GM19043 (cell line): Measurements from ENCODE around the gene UTP18.
"Not testable (repeated sequence)": the region's sequence is repeated elsewhere in the genome, so short reads cannot be mapped to it uniquely, and the experiment has no call there.

ENCODE experiments used
- ATAC-seq: cut with Tn5 transposase; IDR thresholded peaks from one replicate; pipeline ENCODE4 v1.9.1; 2021; ENCODE audit warnings: low read depth; ENCODE audit not compliant: unreplicated experiment

The UTP18 gene

GRCh38 chr17:51325471-51325870 is 65.1 kb downstream of the UTP18 start:
- ATAC-seq, result no peak

DNA sequence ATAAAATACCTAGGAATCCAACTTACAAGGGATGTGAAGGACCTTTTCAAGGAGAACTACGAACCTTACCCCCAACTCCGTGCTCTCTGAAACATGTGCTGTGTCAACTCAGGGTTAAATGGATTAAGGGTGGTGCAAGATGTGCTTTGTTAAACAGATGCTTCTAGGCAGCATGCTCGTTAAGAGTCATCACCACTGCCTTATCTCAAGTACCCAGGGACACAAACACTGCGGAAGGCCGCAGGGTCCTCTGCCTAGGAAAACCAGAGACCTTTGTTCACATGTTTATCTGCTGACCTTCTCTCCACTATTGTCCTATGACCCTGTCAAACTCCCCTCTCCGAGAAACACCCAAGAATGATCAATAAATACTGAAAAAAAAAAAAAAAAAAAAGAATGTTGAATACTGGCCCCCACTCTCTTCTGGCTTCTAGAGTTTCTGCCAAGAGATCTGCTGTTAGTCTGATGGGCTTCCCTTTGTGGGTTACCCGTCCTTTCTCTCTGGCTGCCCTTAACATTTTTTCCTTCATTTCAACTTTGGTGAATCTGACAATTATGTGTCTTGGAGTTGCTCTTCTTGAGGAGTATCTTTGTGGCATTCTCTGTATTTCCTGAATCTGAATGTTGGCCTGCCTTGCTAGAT is 70.6 kb downstream of the UTP18 start:
- ATAC-seq, result not testable (repeated sequence)

GRCh38 chr17:51335006-51335590 is 74.8 kb downstream of the UTP18 start:
- no peak for ATAC-seq

DNA sequence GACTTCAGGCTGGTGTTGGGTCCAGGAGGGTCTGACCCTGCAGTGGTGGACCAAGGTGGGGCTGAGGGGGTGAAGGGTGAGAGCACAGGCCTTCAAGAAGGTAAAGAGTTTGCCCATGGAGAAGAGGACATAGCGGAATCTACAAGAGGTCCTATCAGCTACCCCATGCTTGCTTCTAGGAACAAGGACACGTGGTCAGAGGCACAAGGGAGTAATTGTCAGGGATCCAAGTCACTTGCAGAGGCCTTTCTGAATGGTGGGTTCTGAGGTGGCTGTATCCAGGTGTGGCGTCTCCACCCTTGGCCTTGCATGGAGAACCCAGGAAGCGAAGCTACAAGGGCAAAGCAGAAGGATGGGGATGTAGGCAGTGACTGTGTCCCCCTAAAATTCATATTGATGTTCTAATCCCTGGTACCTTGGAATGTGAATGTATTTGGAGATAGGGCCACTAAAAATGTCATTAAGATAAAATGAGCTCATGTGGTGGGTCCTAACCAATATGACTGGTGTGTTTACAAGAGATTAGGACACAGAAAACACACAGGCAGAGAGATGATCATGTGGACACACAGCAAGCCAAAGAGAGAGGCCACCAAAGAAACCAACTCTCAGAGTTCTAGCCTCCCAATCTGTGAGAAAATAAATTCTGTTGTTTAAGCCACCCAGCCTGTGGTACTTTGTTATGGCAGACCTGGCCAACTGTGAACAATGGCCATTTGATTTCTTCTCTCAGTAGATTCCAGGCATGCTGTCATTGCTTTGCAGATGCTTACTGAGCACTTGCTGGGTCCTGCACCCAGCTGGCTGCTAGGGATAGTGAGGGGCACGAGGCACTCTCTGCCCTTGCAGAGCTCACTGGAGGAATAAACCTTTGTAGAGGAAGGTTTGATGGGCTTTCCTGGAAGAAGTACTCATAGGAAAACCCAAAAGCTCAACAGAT is 75.8 kb downstream of the UTP18 start:
- no peak for ATAC-seq

DNA sequence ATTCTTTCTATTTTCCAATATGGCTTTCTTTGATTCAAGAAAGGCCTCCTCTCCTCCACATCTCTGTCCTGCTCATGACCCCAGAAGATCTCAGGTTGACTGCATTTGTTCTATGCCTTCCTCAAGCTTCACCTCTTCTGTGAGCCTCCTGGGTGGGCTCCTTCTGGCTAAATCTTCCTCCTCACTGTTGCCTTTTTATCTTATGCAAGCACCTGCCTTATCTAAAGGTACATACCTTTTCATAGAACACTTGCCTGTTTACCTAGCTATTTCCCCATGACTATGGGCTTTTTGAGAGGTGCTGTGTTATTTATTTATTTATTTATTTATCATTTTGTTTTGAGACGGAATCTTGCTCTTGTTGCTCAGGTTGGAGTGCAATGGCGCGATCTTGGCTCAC is 81.1 kb downstream of the UTP18 start:
- no peak for ATAC-seq

DNA sequence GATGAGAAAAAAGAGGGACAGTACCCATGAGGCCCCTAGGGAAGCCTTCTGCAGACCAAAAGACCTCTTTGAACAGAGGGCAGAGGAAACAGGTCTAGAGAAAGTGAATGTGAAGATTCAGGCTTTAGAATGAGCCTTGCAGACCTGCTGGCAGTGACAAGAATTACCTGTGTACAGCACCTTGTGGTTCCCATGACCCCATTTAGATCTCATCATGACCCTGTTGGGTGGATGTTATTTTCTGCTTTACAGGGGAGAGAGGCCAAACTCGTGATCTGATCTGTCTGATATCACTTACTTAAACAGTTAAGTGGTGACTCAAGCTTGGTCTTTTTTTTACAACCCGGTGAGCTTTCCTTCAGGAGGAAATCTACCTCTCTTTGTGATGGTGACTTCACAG is 81.9 kb downstream of the UTP18 start:
- ATAC-seq, result no peak

DNA sequence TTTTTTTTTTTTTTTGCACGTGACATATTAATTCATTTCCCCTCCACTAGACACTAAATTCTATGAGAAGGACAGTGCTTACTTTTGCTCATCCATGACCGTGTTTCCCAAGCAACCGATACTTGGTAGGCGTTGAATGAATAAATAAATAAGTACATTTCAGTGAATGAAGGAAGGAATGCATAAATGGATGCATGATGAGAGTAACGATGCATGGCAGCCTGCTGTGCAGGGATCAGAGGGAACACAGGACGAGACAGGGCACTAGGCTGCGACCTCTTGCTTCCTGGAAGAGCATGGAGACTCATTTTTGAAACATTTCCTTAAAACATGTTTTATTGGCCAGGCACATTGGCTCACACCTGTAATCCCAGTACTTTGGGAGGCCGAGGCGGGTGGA is 84.2 kb downstream of the UTP18 start:
- no peak for ATAC-seq

DNA sequence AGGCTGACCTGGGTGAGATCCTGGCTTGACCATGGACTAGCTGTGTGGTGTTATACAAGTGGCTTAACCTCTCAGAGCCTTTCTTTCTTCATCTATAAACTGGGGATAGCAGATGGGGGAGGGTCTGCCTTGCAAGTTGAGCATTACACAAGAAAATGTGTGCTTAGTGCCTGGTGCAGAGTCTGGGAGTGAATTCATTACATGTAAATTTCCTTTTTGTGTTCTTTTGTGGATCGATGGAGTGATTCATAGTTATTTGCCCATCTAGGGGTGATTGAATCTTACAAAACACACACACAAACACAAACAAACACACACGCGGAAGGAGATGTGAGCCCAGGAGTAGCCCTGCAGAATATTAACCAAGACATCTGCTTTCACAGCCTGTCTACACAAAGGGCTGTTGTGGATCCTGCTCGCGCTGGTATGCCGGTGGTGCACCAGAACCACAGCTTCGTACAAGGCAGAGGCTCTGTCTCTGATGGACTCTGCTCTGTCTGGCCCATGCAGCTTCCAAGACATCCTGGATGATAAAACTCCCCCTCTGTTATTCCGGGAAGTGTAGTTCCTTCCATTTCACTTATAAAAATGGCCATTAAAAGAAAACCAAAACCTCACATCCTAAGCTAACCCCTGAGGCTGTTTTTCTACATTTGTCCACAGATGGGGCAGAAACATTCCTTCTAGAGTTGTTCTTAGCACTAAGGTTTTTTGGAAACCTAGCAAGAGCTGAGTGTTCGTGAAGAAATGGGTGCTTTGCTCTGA is 86.1 kb downstream of the UTP18 start:
- no peak for ATAC-seq
